DOHH2 (cell line): Measurements from ENCODE around the gene ANKRD6.
"Not testable (repeated sequence)": the region's sequence is repeated elsewhere in the genome, so short reads cannot be mapped to it uniquely, and the experiment has no call there.

Experiments
- H3F3A ChIP-seq: fragments of 200-600 bp; sonication (generic), shearing (Covaris generic); 2 replicates; pipeline ENCODE4 v1.6.0; 2016; ENCODE audit warnings: antibody characterized with exemption, mild to moderate bottlenecking; ENCODE audit not compliant: control insufficient read depth, insufficient read depth
- H3K27ac ChIP-seq: fragments of 200-600 bp; sonication (generic); 2 replicates; pipeline ENCODE4 v1.5.1; 2014; ENCODE audit warnings: low read depth, mild to moderate bottlenecking, low read length, moderate library complexity
- H3K27me3 ChIP-seq: fragments of 200-600 bp; sonication (generic); 2 replicates; pipeline ENCODE4 v1.6.1; 2014; ENCODE audit warnings: mild to moderate bottlenecking, low read length, mixed read lengths; ENCODE audit not compliant: control insufficient read depth
- H3K36me3 ChIP-seq: fragments of 200-600 bp; sonication (generic); 2 replicates; pipeline ENCODE4 v1.6.1; 2014; ENCODE audit warnings: mild to moderate bottlenecking, low read length, moderate library complexity, mixed read lengths; ENCODE audit not compliant: control insufficient read depth
- H3K4me1 ChIP-seq: fragments of 200-600 bp; sonication (generic); 2 replicates; pipeline ENCODE4 v1.6.1; 2014; ENCODE audit warnings: mild to moderate bottlenecking, low read length, mixed read lengths; ENCODE audit not compliant: control insufficient read depth
- H3K4me2 ChIP-seq: fragments of 200-600 bp; sonication (generic); 2 replicates; pipeline ENCODE4 v1.6.0; 2014; ENCODE audit warnings: mild to moderate bottlenecking, low read length, moderate library complexity
- H3K4me3 ChIP-seq: fragments of 200-600 bp; sonication (generic); 2 replicates; pipeline ENCODE4 v1.5.1; 2014; ENCODE audit warnings: mild to moderate bottlenecking, low read length, mixed read lengths
- H3K79me2 ChIP-seq: fragments of 200-600 bp; sonication (generic); 2 replicates; pipeline ENCODE4 v1.6.1; 2014; ENCODE audit warnings: mild to moderate bottlenecking, low read length, mixed read lengths; ENCODE audit not compliant: control insufficient read depth
- H3K9me2 ChIP-seq: fragments of 200-600 bp; sonication (generic); replicated peaks from 2 replicates; pipeline ENCODE4 v1.6.1; 2014; ENCODE audit warnings: mild to moderate bottlenecking, low read length, mixed read lengths; ENCODE audit not compliant: control insufficient read depth
- H3K9me3 ChIP-seq: fragments of 200-600 bp; sonication (generic); 2 replicates; pipeline ENCODE4 v1.6.1; 2014; ENCODE audit warnings: antibody characterized with exemption, low read length, mixed read lengths; ENCODE audit not compliant: control insufficient read depth, insufficient read depth
- H4K20me1 ChIP-seq: fragments of 200-600 bp; sonication (generic); 2 replicates; pipeline ENCODE4 v1.6.0; 2014; ENCODE audit warnings: low read depth, mild to moderate bottlenecking, antibody characterized with exemption, low read length, moderate library complexity; ENCODE audit not compliant: control insufficient read depth, insufficient read depth
- EZH2phosphoT487 ChIP-seq: fragments of 200-600 bp; sonication (generic); IDR thresholded peaks from 2 replicates; pipeline ENCODE4 v1.6.1; 2017; ENCODE audit warnings: borderline replicate concordance, mild to moderate bottlenecking, antibody characterized with exemption, low read length, moderate library complexity, mixed read lengths
- TF ChIP-seq, protein P1 (sequence below): fragments of 200-600 bp; sonication (generic); IDR thresholded peaks from one replicate; pipeline ENCODE4 v1.5.1; 2014; ENCODE audit warnings: antibody characterized with exemption, mild to moderate bottlenecking, low read depth, low read length; ENCODE audit not compliant: poor library complexity, severe bottlenecking

ANKRD6 gene

DNA sequence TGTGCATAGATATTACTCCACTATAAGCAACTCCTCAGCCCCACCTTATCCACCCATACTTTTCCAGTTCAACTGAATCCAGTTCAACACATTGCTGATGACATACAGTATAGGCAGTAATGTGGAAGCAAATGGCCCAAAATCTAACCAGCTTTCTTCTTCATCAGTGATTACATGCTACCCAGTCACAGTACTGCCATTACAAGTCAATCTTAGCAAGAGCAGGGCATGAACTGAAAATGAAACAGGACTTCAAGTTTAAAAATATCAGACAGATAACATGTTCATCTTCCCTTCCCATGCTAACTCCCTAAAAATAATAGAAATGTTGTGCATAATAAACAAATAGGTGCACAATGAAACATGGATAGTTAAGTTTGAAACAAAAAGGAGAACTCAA, 40.1 kb upstream of the ANKRD6 start:
- H3K9me2 ChIP-seq, result no peaks in the 10 kb centered on the region
- 0 out of 2 replicates have a peak overlapping the region, but pooled peaks have one; percentile 4 for H3K4me2 ChIP-seq
- H3K4me1 ChIP-seq, result peaks cover 24% of the 10 kb centered on the region
- H4K20me1 ChIP-seq, result no peaks in the 10 kb centered on the region
- no peaks in the 10 kb centered on the region for H3K79me2 ChIP-seq
- no peak overlapping the region for H3K4me3 ChIP-seq
- no peaks in the 10 kb centered on the region for H3K36me3 ChIP-seq
- H3K27ac ChIP-seq, result no peak overlapping the region
- TF ChIP-seq EZH2phosphoT487, result no peak
- TF ChIP-seq, protein P1, sequence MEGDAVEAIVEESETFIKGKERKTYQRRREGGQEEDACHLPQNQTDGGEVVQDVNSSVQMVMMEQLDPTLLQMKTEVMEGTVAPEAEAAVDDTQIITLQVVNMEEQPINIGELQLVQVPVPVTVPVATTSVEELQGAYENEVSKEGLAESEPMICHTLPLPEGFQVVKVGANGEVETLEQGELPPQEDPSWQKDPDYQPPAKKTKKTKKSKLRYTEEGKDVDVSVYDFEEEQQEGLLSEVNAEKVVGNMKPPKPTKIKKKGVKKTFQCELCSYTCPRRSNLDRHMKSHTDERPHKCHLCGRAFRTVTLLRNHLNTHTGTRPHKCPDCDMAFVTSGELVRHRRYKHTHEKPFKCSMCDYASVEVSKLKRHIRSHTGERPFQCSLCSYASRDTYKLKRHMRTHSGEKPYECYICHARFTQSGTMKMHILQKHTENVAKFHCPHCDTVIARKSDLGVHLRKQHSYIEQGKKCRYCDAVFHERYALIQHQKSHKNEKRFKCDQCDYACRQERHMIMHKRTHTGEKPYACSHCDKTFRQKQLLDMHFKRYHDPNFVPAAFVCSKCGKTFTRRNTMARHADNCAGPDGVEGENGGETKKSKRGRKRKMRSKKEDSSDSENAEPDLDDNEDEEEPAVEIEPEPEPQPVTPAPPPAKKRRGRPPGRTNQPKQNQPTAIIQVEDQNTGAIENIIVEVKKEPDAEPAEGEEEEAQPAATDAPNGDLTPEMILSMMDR, result no peak
- no peaks in the 10 kb centered on the region for H3K9me3 ChIP-seq
- H3F3A ChIP-seq, result peaks cover 5% of the 10 kb centered on the region
- H3K27me3 ChIP-seq, result no peaks in the 10 kb centered on the region

DNA sequence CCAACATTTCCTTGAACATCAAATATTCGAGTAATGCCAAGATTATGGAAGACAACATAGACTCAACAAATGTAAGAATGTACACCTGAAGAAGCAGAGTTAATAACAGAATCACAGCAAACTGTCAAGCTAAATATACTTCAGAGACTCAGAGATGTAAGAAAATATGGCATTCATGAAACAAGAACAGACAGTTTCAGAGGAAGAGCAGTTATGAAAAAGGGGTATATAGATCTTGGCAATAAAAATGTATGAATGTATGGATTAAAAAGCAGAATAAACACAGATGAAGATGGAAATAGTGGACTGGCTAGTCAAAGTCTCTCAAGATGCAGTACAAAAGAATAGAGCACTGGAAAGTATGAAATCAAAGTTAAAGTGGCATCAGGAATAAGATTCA, 39.3 kb upstream of the ANKRD6 start:
- Histone ChIP-seq H3F3A (peaks cover 5% of the 10 kb centered on the region), H3K4me3 (no peak overlapping the region), H3K4me1 (peaks cover 20% of the 10 kb centered on the region), H3K27ac (no peak overlapping the region), H3K4me2 (no peak overlapping the region), H3K9me3 (no peaks in the 10 kb centered on the region), H3K36me3 (no peaks in the 10 kb centered on the region), H4K20me1 (no peaks in the 10 kb centered on the region), H3K79me2 (no peaks in the 10 kb centered on the region), H3K9me2 (no peaks in the 10 kb centered on the region), H3K27me3 (no peaks in the 10 kb centered on the region)
- no peak for TF ChIP-seq EZH2phosphoT487
- TF ChIP-seq, protein P1, result no peak

GRCh38 chr6:89397884-89398283, 35.1 kb upstream of the ANKRD6 start:
- H3K4me2 ChIP-seq, H3K9me3 ChIP-seq, H3K4me3 ChIP-seq, H3K27ac ChIP-seq, H3K36me3 ChIP-seq, H3K27me3 ChIP-seq, H4K20me1 ChIP-seq, H3K79me2 ChIP-seq, H3K9me2 ChIP-seq, H3F3A ChIP-seq: not testable (repeated sequence)
- peaks cover 32% of the 10 kb centered on the region for H3K4me1 ChIP-seq

DNA sequence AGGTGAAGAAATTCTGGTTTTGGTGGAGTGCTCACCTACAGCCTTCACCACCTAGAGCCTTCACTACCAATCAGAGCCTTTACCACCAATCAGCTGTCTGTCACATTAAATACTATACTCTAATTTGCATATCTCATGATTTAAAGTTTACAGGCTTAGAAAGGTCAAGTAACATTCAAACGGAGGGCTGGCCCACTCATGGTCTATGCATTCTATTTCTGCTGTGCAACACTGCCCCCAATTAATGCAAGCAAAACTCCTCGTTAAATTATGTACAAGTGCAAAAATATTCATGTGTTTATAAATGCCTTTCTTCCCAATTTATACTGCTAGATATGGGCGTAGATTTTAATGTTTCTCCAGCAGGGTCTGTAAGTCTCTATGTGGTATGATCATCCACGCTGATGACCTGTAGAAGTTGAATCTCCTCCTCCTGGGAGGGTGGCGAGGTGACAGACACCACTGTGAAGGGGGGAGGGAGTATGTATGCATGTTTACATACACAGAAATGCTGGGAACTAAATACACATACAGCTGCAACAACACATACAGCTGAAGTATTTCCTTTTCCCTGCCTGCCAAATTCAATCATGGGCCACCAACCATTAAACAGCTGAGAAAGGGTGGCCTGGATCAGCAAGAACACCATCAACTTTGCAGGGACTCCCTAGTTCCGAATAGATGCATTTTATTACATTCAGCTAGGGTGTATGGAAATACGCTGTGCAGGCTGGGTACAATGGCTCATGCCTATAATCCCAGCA, 34.0 kb upstream of the ANKRD6 start:
- Histone ChIP-seq H3K4me2 (no peak overlapping the region), H3K27me3 (no peaks in the 10 kb centered on the region), H3K4me3 (no peak overlapping the region), H3F3A (no peaks in the 10 kb centered on the region), H3K9me2 (no peaks in the 10 kb centered on the region), H3K27ac (no peak overlapping the region), H3K4me1 (peaks cover 22% of the 10 kb centered on the region), H3K36me3 (no peaks in the 10 kb centered on the region), H4K20me1 (no peaks in the 10 kb centered on the region), H3K9me3 (no peaks in the 10 kb centered on the region), H3K79me2 (no peaks in the 10 kb centered on the region)
- TF ChIP-seq EZH2phosphoT487, result no peak
- TF ChIP-seq, protein P1, result no peak
